NCI-H748 treated with DMSO at 0.1 percent for 48 hours (cell line): ENCODE data around the gene CUL2.
"Not testable (repeated sequence)": the region's sequence is repeated elsewhere in the genome, so short reads cannot be mapped to it uniquely, and the experiment has no call there.

Experiments
- DNase-seq: peaks from one replicate; lab custom pipeline; 2025; lab: John Stamatoyannopoulos, UW

The CUL2 gene

DNA sequence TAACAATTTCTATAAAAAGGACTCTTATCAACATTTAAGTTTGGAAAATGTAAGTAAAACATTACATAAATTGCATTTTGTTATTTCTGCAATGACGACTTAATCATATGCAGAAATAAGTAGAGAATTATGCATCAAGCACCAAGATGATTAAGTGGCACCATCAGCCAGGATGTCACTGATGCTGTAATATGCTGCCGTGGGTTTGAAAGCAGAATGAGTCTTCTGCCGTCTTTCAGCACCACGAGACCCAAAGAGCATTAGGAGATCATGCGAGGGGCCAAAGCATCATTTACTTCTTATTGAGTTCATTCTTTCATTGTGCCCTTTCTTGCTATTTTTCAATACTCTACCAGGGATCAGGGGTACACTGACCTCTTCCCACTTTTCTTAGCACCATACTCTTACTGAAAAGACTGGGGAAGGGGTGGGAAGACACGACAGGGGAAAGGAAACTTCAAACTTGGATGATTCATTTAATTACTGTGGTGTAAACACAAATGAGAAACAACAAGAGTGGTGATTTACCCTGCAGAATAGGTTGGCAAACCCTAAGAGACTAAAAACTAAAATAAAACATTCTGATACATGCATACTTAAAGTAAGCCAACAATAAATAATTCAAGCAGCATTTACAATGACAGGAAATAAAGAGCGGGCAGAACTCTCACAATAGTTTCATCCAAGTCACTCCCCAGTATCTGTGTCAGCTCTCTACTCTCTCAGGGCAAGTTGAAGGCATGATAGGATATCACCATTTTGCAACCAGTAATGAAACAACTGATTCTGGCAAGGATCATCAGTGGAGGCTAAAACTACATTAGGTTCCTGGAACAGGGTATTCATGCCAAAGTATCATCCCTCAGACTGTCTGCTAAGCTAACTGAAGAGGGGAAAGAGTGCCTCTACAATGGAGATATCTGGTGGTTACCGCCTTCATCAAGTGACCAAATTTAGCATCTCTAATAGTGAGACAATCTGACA lies 70.8 kb downstream of the CUL2 start:
- no peak for DNase-seq

DNA sequence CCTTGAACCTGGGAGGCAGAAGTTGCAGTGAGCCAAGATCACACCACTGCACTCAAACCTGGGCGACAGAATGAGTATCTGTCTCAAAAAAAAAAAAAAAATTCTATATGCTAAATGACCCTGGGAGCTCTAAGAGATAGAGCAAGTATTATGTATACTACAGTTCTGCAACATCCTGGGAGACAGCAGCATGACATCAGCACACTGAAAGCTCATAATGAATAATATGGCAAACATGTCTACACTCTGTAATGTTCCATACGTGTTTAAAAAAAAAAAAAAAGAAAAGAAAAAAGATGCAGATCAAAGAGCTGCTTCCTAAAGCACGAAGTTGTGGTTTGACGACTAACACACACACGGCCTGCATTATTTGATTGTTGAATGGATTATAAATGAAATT lies 72.5 kb downstream of the CUL2 start:
- DNase-seq: no peak

DNA sequence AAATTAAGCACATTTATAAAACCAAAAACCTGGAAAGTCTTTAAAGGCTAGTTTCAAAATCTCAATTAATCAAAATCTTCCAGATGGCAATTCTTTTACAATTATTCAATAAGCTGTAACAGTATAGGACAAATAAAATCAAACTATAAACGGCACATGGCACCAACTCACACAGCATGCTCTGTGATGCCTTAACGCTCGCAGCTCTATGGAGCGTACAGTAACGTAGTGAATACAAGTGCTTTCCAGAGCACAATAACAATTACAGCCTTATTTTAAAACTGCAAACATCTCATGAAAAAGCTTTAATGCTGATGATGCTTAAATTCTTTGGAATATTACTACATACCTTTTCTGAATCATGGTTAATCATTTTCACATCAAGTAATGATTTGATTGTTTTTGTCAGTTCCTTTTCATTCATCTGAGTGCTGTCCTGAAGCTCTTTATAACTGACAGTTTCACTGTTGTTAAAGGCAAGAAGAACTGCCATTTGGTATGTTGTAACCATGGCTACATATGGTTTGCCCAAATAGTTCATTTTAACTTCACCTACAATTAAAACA lies 74.2 kb downstream of the CUL2 start:
- no peak for DNase-seq

DNA sequence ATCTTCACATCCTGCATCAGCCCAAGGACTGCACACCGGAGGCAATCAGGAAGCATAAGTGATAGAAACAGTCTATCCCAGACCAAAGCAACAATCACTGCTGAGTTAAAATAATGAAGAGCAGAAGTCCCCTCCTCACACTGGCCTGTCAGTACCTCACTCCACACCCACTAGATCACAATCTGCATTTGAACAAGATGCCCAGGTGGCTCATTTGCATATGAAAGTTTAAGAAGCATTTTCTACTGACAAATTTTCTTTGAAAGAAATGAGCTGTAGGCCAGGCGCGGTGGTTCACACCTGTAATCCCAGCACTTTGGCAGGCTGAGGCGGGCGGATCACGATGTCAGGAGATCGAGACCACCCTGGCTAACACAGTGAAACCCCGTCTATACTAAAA lies 77.4 kb downstream of the CUL2 start:
- DNase-seq: no peak

DNA sequence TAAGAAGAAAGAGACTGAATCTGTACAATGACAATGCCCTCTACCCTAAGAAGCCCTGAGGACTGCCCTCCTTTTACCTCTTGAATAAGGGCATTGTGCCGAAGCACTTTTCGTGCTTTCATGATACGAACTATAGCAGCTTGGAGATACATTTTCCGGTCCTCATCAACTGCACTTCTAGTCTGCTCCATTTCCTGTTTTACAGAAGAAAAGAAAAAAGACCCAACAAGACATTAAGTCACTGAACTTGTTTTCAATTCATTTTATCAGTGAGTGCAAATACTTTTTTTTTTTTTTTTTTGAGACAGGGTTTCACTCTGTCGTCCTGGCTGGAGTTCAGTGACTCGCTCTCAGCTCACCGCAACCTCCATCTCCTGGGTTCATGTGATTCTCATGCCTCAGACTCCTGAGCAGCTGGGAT lies 78.4 kb downstream of the CUL2 start:
- DNase-seq: no peak

DNA sequence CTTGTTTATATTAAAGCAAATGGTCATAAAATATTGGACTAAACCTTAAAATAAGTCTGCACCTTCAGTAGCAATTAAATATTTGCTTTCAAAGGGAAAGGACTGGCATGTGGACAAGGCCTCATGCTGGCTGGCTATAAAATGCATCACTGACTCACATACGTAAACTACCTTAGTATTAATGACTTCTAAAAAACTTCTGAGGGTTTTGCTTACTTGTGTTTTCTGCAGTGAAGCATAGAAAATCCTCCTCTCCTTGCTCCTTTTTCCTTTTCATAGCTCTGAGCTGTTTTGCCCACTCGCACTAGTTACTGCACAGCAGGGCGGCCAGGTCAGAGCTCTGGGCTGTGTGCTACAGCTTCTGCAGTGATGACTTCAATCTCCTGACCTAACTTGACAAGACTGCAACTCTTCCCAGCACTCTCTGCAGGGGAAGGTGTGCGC lies 82.3 kb downstream of the CUL2 start:
- no peak for DNase-seq

DNA sequence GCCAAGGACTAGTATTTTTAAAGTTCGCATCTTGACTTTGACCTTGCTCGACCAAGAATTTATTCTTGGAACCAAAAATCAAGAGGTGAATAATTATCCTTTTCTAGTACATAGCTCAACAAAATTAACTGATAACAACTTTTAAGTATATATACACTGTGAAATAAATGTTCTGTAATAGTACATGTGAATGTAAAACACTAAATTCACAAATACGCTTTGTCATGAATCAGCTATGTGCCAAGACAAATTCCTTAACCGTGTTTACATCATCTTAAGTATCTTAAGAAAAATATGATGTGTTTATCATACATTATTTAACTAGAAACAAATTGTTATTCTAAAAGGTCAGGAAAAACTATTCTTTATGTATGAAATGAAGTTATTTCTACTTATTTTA lies 83.3 kb downstream of the CUL2 start:
- no peak for DNase-seq

DNA sequence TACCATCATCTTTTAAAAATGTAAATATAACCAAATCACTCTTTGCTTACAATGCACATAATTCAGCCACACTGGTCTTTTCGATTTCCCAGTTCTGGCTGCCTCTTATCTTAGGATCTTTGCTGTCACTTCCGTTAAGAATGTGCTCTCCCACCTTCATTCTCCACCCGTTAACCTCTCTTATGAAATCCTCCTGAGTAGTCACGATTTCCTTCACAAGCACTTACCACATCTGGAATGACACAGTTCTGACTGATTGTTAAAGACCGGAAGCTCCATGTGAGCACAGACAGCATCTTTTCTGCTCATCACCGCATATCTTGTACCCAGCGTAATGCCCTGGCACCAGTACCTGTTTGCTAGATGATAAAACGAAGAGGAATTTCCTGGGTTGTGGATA lies 84.3 kb downstream of the CUL2 start:
- DNase-seq: no peak

DNA sequence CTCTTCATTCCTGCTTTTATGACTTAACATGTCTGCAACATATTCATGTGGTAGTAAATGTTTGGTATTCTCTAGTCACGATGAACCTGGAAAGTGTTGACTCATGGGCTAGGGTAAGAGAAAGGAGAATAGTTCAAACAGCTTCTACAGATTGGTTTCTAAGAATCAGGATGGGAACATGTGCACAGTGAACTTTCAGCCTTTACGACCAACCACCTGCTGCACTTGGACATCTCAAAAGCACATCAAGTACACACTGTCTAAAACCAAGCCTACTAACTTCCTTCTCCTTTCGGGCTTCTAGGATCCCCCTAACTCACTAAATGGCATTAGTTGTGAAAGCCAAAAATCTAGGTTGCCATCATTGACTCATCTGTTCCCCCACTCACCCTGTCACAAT lies 85.5 kb downstream of the CUL2 start:
- DNase-seq: no peak

DNA sequence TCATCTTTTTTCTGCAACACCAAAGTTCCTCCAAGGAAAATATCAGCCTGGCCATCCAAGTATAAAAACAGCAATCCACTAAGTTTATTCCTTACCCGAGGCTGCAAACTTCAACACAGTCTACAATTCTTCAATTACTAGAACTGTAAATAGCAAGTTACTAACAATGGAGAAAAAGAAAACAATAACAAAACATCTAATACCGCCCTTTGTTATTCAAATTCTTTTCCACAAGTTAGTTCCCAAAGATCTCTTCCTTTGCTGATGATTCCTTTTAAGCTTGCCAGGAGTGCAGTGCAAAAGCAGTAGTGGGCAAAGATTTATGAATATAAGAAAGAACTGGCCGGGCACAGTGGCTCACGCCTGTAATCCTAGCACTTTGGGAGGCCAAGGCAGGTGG lies 86.2 kb downstream of the CUL2 start:
- DNase-seq: no peak

DNA sequence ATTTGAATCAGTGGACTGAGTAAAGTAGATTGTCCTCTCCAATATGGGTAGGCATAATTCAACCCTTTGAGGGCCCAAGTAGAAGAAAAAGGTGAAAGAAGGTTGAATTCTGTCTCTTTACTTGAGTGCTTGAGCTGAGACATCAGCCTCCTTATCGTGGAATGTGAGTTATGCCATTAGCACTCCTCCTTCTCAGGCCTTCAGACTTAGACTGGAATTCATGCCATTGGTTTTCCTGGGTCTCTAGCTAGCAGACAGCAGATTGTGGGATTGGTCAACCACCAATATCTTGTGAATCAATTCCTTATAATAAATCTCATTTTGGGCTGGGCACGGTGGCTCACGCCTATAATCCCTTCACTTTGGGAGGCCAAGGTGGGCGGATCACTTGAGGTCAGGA lies 89.2 kb downstream of the CUL2 start:
- no peak for DNase-seq

DNA sequence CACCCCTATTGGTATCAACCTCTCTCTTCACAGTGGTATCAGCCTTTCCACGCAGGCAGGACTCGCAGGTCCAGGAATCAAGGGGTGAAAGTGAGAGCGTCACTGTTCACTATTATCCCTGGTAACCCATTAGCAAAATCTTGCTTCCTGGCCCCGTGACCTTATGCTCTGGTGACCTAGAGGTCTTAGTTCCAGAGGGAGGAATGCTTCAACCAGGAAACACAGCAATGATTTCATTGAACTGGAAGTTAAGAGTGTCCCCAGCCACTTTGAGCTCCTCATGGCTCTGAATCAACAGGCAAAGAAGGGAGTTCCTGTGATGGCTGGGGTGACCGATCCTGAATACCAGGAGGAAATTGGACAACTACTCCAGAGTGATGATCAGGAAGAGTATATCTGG lies 90.6 kb downstream of the CUL2 start:
- no peak for DNase-seq

DNA sequence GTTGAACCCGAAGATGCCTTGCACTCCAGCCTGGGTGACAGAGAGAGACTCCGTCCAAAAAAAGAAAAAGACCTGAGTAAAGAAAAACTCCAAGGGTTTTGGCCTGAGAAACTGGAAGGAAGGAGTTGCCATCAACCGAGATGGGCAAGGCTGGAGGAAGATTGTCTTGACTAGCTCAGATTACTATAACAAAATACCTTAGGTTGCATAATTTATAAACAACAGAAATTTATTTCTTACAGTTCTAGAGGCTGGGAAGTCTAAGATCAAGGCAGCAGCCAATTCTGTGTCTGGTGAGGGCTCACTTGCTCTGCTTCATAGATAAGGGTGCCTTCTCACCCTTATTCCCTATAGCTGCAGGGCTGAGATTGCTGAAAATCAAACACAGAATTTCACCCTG lies 91.2 kb downstream of the CUL2 start:
- no peak for DNase-seq

DNA sequence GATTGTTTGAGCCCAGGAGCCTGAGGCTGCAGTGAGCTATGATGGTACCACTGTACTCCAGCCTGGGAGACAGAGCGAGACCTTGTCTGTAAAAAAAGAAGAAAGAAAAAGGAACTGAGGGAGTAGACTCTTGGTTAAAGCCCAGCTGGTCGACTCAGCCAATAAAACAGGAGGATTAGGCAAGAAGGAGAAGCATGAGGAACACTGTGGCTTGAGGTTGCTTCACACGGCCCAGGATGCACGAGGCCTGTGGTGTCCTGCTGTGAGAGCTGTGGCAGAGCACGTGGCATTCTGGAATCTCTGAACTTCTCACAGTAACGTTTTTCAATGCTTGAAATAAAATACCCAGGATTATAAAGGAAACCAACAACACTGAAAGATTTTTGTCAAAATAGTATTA lies 93.3 kb downstream of the CUL2 start:
- no peak for DNase-seq

DNA sequence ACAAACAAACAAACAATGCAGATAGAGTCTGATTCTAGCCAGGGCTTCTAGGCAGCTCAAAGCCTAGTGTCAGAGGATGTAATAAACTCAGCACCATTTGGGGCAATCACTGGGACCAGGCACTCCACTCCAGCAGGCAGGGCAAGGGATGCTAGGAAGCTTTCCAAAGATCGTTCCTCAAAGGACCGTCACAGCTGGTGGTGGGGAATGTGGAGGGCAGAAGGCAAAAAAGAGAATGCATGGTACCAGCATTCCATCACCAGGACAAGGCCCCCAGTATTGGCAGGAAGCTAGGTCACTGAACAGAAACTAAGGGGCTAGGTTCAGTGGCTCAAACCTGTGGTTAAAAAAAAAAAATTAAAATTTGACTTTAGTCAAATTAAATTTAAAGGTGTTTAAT lies 94.2 kb downstream of the CUL2 start:
- DNase-seq: no peak

DNA sequence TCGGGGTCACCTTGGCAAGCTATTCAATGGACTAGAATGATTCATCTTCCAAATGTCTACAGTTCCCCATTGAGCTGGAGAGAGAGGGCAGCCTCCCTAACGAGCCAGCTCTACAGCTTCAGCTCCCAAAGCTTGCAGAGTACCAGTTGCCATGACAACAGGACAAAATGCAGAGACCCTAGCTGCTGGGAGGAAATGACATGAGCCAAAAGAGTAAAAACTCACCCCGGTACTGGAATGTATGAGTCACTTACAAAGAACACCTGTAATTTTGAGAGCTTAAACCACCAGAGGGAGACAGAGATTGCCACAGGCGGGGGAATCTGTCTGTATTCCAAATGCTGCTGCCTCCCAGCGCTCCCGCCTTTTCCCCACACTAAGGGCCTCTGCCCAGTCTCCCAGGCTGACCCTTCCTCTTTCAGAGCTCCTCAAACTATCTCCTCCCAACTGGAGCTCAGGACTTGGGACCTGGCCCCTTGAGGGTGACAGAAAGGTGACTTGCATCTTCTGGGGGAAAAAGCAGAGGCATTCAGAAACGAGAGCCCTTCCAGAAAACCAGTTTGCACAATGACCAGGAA lies 95.5 kb downstream of the CUL2 start:
- DNase-seq: peak; percentile 56

DNA sequence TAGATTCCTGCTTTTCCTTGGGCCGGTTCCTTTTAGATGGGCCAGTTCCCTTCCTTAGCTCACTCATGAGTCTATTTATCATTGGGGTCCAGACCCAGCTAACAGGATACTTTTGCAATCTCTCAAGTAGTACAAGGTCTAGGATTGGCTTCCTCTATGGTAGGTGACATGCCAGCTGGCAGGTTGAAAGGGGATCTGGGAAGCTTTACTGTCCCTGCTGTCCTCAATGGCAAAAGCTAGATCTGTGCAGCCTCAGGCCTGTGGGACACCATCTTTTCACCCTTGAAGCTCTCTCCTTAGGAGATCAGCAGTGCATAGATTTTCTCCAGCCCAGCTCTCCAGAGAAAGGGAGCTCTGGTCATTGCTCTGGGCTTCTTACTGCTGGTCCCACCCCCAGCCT lies 96.4 kb downstream of the CUL2 start:
- DNase-seq: no peak

DNA sequence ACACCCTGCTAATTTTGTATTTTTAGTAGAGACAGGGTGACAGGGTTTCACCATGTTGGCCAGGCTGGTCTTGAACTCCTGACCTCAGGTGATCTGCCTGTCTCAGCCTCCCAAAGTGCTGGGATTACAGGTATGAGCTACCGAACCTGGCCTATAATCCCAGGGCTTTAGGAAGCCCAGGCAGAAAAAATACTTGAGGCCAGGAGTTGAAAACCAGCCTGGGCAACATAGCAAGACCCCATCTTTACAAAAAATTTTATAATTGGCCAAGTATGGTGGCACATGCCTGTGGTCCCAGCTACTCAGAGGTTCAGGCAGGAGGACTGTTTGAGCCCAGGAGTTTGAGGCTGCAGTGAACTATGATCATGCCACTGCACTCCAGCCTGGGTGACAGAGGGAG lies 99.0 kb downstream of the CUL2 start:
- not testable (repeated sequence) for DNase-seq

DNA sequence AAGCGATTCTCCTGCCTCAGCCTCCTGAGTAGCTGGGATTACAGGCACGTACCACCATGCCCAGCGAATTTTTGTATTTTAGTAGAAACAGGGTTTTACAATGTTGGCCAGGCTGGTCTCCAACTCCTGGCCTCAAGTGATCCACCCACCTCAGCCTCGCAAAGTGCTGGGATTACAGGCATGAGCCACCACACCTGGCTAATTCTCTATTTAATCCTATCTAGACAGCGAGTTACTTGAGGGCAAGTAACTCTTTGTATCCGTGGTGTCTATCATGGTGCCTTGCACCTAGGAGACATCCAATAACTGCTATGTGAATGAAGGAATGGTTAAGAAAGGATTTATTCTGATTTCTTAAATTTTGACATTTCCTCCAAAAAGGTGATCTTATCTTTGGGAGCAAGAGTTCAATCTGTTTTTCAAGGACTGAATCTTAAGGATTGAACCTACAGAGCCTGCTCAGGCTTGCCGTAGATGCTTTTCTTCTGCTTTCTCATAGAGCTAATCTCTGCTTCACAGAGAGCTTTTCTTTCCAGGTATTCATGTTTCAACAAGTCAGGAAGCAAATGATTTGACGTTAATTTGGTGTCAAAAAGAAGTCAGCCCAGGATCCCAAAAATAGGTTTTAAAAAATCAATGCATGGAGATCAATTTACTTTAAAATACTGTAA lies 101.6 kb downstream of the CUL2 start:
- DNase-seq: no peak

DNA sequence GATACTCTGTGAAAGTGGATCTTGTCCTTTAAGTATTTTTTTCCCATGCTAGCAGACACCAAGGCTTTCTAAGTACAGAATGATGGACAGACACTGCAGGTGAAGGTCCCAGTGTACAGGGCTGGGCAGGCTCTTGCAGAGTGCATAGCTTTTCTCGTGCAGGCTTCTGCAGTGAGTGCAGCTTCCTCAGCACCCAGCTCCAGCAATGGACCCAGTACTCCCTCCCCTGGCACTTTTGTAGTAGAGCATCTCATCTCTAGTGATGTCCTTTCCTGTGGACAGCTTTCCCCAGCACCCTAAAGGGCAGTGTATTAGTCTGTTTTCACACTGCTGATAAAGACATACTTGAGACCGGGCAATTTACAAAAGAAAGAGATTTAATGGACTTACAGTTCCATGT lies 104.3 kb downstream of the CUL2 start:
- DNase-seq: peak; percentile 19

DNA sequence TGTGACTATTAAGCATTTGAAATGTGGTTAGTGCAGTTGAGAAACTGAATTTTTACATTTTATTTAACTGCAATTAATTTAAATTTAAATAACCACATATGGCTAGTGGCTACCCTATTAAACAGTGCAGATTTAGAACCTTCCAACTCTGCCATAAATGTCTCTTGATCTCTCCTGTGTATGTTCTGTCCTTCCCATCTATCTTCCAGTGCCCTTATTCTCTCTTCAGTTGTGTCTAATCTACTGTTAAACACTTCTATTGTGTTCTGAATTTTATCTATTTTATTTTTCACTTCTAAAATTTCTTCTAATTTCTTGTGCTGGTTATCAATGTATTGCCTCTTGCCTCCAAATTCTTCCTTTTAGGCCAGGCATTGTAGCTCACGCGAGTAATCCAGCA lies 105.0 kb downstream of the CUL2 start:
- no peak for DNase-seq

DNA sequence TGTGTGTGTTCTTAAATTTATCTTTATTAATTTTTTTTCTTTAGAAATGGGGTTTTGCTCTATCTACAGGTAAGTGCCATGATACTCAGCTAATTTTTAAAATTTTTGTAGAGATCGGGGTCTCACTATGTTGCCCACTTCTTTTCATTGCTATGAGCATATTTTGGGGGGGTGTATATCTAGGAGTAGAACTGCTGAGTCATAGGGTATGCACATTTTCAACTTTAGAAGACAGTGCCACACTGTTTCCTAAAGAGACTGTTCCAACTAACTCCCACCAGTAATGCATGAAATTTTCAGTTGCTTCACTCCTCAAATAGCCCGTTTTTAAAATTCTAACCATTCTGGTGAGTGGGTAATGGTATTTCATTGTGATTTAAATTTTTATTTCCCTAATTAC lies 108.3 kb downstream of the CUL2 start:
- DNase-seq: no peak

DNA sequence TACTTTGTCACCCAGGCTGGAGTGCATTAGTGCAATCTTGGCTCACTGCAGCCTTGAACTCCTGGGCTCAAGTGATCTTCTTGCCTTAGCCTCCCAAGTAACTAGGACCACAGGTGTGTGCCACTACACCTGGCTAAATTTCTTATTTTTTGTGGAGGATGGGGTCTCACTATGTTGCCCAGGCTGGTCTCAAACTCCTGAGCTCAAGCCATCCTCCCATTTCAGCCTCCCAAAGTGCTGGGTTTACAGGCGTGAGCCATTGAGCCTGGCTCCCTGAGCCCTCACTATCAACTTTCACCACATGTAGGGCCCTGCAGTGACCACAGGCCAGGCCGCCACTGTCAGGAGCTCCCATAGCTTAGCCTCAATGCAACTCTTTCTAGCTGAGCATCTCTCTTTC lies 110.2 kb downstream of the CUL2 start:
- no peak for DNase-seq
